ENCODE measurements around the gene PGRMC2. TPM values are rescaled to one million over a fixed set of nuclear protein-coding genes. Genes with fewer than 3 reads are reported as not detected.

The PGRMC2 gene
- total RNA-seq, 1 experiment from 2014 or later, result 11.4 TPM

GRCh38 chr4:128241425-128241913 is 46.1 kb downstream of the PGRMC2 start:
- DNase-seq, result peak; percentile 96
- CTCF ChIA-PET, result no interaction called here
- Histone ChIP-seq H3K4me3 (ENCODE audit: low read length) (no peak overlapping the region), H4K20me1 (ENCODE audit: low read length) (no peaks in the 10 kb centered on the region), H3K9ac (ENCODE audit: low read length) (peak overlapping the region; percentile 10; the same call in 1 of the 2 replicates), H2AFZ (ENCODE audit: low read length) (peak overlapping the region; percentile 58), H3K79me2 (ENCODE audit: low read length) (no peaks in the 10 kb centered on the region), H3K9me3 (ENCODE audit: low read length) (no peaks in the 10 kb centered on the region), H3K27me3 (ENCODE audit: low read length) (no peaks in the 10 kb centered on the region), H3K4me2 (ENCODE audit: low read length) (peak overlapping the region; percentile 62), H3K27ac (ENCODE audit: low read length) (peak overlapping the region; percentile 72), H3K4me1 (ENCODE audit: insufficient read depth, low read length) (peaks cover 21% of the 10 kb centered on the region), H3F3A (ENCODE audit: low read length, unreplicated experiment) (no peaks in the 10 kb centered on the region), H3K36me3 (ENCODE audit: low read depth, low read length) (no peaks in the 10 kb centered on the region), H3K9me2 (replicated peaks; ENCODE audit: low read length) (no peaks in the 10 kb centered on the region)
- peak; percentile 79 for ATAC-seq
- POLR2A ChIA-PET (ENCODE audit: unreplicated experiment), result no interaction called here
- intact Hi-C loops (cut with micrococcal nuclease), result loop anchor here (1.0 kb wide), 1 partner anchor 43 kb away; no protein-coding TSS in a partner anchor
- BruUV-seq (replicated peaks), result no TSS peak
- TF ChIP-seq CTCF (conservative IDR thresholded peaks at IDR 0.05; ENCODE audit: low read depth, low read length), result no peak
- TF ChIP-seq EZH2phosphoT487 (IDR thresholded peaks at IDR 0.05; ENCODE audit: borderline replicate concordance, low read length), result no peak
- no peak for TF ChIP-seq EZH2 (IDR thresholded peaks at IDR 0.05; ENCODE audit: low read length, unreplicated experiment)

DNA sequence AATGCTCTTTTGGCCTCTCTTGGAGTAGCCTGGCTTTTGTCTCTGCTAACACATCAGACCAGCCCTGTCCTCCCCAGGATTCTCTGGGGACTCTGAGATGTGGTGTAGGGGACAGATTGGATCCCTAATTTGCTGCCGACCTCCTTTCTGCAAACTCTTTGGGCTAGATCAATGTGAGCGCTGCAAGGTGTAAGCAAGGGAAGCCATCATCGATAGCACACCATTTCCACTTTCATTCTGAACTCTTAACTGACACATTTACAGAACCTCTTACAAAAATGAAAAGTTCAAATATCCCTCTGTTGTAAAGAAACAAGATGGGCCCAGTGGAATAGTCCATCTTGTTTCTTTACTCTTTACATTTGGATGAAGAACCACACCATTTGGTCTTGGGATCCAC is 46.6 kb downstream of the PGRMC2 start:
- Histone ChIP-seq H3K4me1 (ENCODE audit: insufficient read depth, low read length) (peaks cover 21% of the 10 kb centered on the region), H3K9ac (ENCODE audit: low read length) (peak overlapping the region; percentile 10; the same call in 1 of the 2 replicates), H3K9me3 (ENCODE audit: low read length) (no peaks in the 10 kb centered on the region), H3K27me3 (ENCODE audit: low read length) (no peaks in the 10 kb centered on the region), H3K9me2 (replicated peaks; ENCODE audit: low read length) (no peaks in the 10 kb centered on the region), H3K36me3 (ENCODE audit: low read depth, low read length) (no peaks in the 10 kb centered on the region), H3K4me2 (ENCODE audit: low read length) (peak overlapping the region; percentile 62), H3K79me2 (ENCODE audit: low read length) (no peaks in the 10 kb centered on the region), H2AFZ (ENCODE audit: low read length) (peak overlapping the region; percentile 58; the same call in 1 of the 2 replicates), H4K20me1 (ENCODE audit: low read length) (no peaks in the 10 kb centered on the region), H3F3A (ENCODE audit: low read length, unreplicated experiment) (no peaks in the 10 kb centered on the region), H3K27ac (ENCODE audit: low read length) (peak overlapping the region; percentile 72), H3K4me3 (ENCODE audit: low read length) (no peak overlapping the region)
- TF ChIP-seq CTCF (conservative IDR thresholded peaks at IDR 0.05; ENCODE audit: low read depth, low read length), result no peak
- TF ChIP-seq EZH2phosphoT487 (IDR thresholded peaks at IDR 0.05; ENCODE audit: borderline replicate concordance, low read length), result no peak
- no peak for TF ChIP-seq EZH2 (IDR thresholded peaks at IDR 0.05; ENCODE audit: low read length, unreplicated experiment)
- ATAC-seq (no peak), DNase-seq (no peak)
- intact Hi-C loops (cut with micrococcal nuclease), result loop anchor here (1.0 kb wide), 1 partner anchor 43 kb away; no protein-coding TSS in a partner anchor
- ChIA-PET POLR2A (ENCODE audit: unreplicated experiment) (no interaction called here), CTCF (no interaction called here)
- no TSS peak for BruUV-seq (replicated peaks)

DNA sequence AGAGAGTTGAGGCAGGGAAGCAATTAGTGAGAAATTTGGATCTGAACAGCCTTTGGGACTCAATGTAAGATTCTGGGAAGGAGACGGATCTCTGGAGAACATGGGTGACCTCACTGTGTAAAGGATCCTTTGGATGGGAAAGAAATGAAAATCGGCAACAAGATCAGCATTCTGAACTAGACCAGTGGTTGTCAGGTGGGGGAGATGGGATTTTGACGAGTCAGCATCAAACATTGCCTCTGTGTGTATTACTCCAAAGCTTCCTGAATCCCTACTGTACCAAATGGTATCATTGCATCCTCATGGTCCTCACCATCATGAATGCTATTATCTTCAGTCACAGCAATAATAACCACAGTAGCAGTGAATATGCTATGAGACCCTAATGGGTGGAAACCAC is 52.8 kb downstream of the PGRMC2 start:
- no peaks in the 10 kb centered on the region for H3K9me3 ChIP-seq (ENCODE audit: low read length)
- no peaks in the 10 kb centered on the region for H4K20me1 ChIP-seq (ENCODE audit: low read length)
- H3F3A ChIP-seq (ENCODE audit: low read length, unreplicated experiment), result no peaks in the 10 kb centered on the region
- H2AFZ ChIP-seq (ENCODE audit: low read length), result no peak overlapping the region
- no peak overlapping the region for H3K4me2 ChIP-seq (ENCODE audit: low read length)
- no TSS peak for BruUV-seq (replicated peaks)
- DNase-seq, result no peak
- intact Hi-C loops (cut with micrococcal nuclease), result no loop called here
- ChIA-PET POLR2A (ENCODE audit: unreplicated experiment) (no interaction called here), CTCF (no interaction called here)
- no peaks in the 10 kb centered on the region for H3K36me3 ChIP-seq (ENCODE audit: low read depth, low read length)
- no peak overlapping the region for H3K4me3 ChIP-seq (ENCODE audit: low read length)
- peaks cover 8% of the 10 kb centered on the region; the same call in 1 of the 2 replicates for H3K4me1 ChIP-seq (ENCODE audit: insufficient read depth, low read length)
- no peaks in the 10 kb centered on the region for H3K9me2 ChIP-seq (replicated peaks; ENCODE audit: low read length)
- no peak for TF ChIP-seq EZH2phosphoT487 (IDR thresholded peaks at IDR 0.05; ENCODE audit: borderline replicate concordance, low read length)
- no peak for TF ChIP-seq EZH2 (IDR thresholded peaks at IDR 0.05; ENCODE audit: low read length, unreplicated experiment)
- no peak for TF ChIP-seq CTCF (conservative IDR thresholded peaks at IDR 0.05; ENCODE audit: low read depth, low read length)
- H3K27me3 ChIP-seq (ENCODE audit: low read length), result no peaks in the 10 kb centered on the region
- no peak overlapping the region for H3K9ac ChIP-seq (ENCODE audit: low read length)
- no peak overlapping the region for H3K27ac ChIP-seq (ENCODE audit: low read length)
- no peak for ATAC-seq
- no peaks in the 10 kb centered on the region for H3K79me2 ChIP-seq (ENCODE audit: low read length)

Measured in PC-3 (cell line).